ENCODE data around the gene DEXI.

Gene DEXI

DNA sequence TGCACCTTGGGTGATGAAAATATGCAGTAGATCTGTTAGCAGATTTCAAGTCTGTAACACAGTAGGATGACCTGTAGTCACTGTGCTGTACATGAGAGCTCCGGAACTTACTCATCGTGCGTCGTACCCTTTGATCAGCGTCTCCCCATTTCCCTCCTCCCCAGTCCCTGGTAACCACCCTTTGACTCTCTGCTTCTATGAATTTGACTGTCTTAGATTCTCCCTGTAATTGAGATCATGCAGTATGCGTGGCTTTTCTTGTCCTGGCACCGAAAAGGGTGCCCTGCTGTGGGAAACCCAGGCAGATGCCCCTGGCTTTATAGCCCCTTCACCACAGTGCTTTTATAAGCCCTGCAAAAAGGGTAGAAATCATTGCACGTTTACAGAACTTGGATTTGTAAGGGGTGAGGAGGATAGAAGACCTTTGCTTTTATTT lies 22.6 kb upstream of the DEXI start:
- in situ Hi-C loops (cut with MboI; ENCODE audit: low sequenced_read_pairs, unreplicated experiment), result loop anchor here (10.0 to 25.0 kb wide), 4 partner anchors 290 to 847 kb away; partner anchors contain the start of gene SOCS1
- peak; percentile 61 for DNase-seq (ENCODE audit: low spot score)
- TF ChIP-seq, protein P1, sequence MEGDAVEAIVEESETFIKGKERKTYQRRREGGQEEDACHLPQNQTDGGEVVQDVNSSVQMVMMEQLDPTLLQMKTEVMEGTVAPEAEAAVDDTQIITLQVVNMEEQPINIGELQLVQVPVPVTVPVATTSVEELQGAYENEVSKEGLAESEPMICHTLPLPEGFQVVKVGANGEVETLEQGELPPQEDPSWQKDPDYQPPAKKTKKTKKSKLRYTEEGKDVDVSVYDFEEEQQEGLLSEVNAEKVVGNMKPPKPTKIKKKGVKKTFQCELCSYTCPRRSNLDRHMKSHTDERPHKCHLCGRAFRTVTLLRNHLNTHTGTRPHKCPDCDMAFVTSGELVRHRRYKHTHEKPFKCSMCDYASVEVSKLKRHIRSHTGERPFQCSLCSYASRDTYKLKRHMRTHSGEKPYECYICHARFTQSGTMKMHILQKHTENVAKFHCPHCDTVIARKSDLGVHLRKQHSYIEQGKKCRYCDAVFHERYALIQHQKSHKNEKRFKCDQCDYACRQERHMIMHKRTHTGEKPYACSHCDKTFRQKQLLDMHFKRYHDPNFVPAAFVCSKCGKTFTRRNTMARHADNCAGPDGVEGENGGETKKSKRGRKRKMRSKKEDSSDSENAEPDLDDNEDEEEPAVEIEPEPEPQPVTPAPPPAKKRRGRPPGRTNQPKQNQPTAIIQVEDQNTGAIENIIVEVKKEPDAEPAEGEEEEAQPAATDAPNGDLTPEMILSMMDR (IDR thresholded peaks at IDR 0.05; ENCODE audit: borderline replicate concordance, control extremely low read depth, extremely low read depth, insufficient read depth, missing control alignments), result no peak

DNA sequence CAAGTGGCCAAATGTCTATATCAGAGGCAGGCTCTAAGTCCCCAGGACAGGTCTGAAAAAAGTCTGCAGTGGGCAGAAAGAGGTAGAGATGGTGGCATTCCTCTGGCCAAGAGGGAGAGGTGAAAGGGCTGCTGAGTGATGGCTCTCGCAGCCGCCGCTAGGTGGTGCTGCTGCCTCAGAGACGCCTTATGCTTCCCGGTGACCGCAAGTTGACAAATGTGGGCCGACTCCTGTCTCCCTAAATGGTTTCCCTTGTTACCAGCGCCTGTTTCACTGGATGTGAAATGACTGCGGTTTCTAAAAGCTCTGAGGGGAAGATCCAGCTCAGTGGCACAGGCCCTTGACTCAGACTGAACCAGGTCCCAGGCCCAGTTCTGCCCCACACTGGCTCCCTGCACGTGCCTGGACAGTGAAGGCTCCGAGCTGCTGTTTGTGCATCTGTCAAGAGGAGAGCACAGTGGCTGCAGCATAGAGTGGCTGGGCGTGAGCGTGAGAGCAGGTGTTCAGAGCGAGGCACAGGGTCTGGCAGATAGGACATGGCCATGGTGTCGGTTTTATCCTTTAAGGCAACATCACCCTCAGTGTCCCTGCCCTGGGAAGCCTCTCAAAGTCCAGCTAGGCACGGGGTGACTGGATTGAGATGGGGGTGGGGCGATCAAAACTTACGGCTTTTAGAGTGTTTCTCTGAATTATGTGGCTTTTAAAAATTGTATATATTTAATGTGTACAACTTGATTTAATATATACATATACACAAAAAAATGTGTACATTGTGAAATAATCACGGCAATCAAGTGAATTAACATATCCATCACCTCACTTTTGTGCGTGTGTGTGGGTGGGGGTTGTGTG lies 22.0 kb upstream of the DEXI start:
- in situ Hi-C loops (cut with MboI; ENCODE audit: low sequenced_read_pairs, unreplicated experiment), result loop anchor here (10.0 to 25.0 kb wide), 4 partner anchors 291 to 848 kb away; partner anchors contain the start of gene SOCS1
- peak; percentile 71 for DNase-seq (ENCODE audit: low spot score)
- TF ChIP-seq, protein P1 (IDR thresholded peaks at IDR 0.05; ENCODE audit: borderline replicate concordance, control extremely low read depth, extremely low read depth, insufficient read depth, missing control alignments), result peak; percentile 93

DNA sequence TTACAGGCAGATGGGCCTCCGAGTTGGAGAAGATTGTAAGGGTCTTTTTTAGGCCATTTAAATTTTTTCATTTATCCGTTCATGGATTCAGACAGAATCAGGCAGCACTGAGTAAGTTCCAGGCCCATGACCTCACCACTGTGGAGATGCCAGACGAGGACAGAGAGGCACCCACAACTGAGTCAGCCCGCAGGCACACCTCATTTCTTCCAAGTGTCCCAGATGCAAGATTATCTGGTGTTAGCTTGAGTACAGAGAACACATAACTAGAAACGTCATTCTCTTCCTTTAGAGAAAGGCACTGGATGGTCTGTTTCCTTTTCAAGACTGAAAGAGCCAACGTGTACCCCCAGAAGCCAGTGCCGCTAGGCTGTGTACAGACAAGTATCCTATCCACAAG lies 19.0 kb upstream of the DEXI start:
- in situ Hi-C loops (cut with MboI; ENCODE audit: low sequenced_read_pairs, unreplicated experiment), result loop anchor here (10.0 to 25.0 kb wide), 4 partner anchors 294 to 851 kb away; partner anchors contain the start of gene SOCS1
- DNase-seq (ENCODE audit: low spot score), result no peak
- TF ChIP-seq, protein P1 (IDR thresholded peaks at IDR 0.05; ENCODE audit: borderline replicate concordance, control extremely low read depth, extremely low read depth, insufficient read depth, missing control alignments), result no peak

DNA sequence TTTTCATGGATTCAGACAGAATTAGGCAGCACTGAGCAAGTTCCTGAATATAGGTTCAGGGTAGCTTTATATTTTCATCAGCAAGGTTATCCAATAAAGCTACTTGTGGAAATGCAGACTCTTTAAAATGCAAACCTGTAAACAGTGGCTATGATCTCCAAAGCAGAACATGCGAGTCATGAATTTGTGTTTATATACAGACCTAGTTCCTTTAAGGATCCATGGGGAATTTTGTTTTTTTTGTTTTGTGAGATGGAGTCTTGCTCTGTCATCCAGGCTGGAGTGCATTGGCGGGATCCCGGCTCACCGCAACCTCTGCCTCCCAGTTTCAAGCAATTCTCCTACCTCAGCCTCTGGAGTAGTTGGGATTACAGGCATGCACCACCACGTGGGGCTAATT lies 16.9 kb upstream of the DEXI start:
- TF ChIP-seq, protein P1 (IDR thresholded peaks at IDR 0.05; ENCODE audit: borderline replicate concordance, control extremely low read depth, extremely low read depth, insufficient read depth, missing control alignments), result no peak
- DNase-seq (ENCODE audit: low spot score), result no peak
- in situ Hi-C loops (cut with MboI; ENCODE audit: low sequenced_read_pairs, unreplicated experiment), result loop anchor here (10.0 to 25.0 kb wide), 4 partner anchors 416 to 853 kb away; a partner anchor contains a TSS

DNA sequence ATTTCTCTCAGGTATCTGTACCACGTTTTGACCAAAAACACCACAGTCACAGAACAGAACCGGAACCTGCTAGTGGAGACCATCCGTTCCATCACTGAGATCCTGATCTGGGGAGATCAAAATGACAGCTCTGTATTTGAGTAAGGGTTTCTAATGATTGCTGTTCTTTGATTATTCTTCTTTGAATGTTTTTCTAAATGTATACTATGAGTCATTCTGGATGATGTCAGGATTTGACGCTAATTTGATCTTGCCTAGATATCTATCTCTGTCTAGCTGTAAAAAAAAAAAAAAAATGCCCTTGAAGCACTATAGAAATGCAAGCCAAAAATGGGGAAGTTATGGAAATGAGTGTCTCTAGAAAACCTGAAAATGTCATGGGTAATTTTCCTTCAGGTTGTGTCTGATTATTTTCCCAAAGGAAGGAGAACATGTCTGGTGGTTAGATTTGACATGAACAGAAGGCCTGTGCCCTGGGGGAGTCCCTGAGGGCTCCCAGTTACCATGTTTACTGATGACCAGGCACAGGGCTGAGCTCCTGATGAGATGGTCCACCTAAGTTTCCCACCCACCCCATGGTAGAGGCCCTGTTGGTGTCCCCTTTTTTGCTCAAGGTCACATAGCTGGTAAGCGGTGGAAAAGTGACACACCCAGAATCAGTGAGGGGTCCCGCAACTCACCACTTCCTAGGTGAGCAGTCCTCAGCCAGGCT lies 15.7 kb upstream of the DEXI start:
- TF ChIP-seq, protein P1 (IDR thresholded peaks at IDR 0.05; ENCODE audit: borderline replicate concordance, control extremely low read depth, extremely low read depth, insufficient read depth, missing control alignments), result no peak
- DNase-seq (ENCODE audit: low spot score), result no peak
- in situ Hi-C loops (cut with MboI; ENCODE audit: low sequenced_read_pairs, unreplicated experiment), result loop anchor here (10.0 to 25.0 kb wide), 4 partner anchors 417 to 854 kb away; a partner anchor contains a TSS

DNA sequence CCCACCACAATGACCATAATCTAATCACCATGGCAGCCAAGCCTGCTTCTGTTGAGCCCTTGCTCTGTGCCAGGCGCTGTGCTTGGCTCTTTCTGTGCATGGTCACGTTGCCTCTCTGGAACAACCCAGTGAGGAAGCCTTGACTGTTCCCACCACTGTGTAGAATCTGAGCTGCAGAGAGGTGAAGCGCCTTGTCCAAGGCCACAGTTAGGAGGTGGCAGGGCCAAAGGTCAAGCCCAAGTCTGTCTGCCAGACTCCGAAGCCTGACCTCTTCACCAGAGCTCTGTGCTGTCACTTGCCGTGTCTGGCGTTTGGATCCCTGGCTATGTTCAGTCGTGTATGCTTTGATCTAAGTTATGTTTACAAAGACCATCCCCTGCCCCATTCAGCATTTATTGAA lies 12.6 kb upstream of the DEXI start:
- TF ChIP-seq, protein P1 (IDR thresholded peaks at IDR 0.05; ENCODE audit: borderline replicate concordance, control extremely low read depth, extremely low read depth, insufficient read depth, missing control alignments), result no peak
- in situ Hi-C loops (cut with MboI; ENCODE audit: low sequenced_read_pairs, unreplicated experiment), result loop anchor here (10.0 to 25.0 kb wide), 4 partner anchors 420 to 857 kb away; a partner anchor contains a TSS
- DNase-seq (ENCODE audit: low spot score), result no peak
